H9 (cell line): ENCODE measurements around the gene CYSLTR2. TPM values are rescaled to one million over a fixed set of nuclear protein-coding genes. Genes with fewer than 3 reads are reported as not detected.

Source experiments
- DNase-seq: peaks from one replicate; pipeline ENCODE4 v3.0.0-alpha.2; 2017
- H2AFZ ChIP-seq: one replicate; pipeline ENCODE4 v1.6.1; 2013; ENCODE audit warnings: mild to moderate bottlenecking, low read length, control low read depth, moderate library complexity
- H2AK5ac ChIP-seq: 2 replicates; pipeline ENCODE4 v1.6.1; 2013; ENCODE audit warnings: low read length, control low read depth, mixed read lengths; ENCODE audit not compliant: insufficient read length
- H2BK120ac ChIP-seq: one replicate; pipeline ENCODE4 v1.6.1; 2013; ENCODE audit warnings: low read depth, mild to moderate bottlenecking, low read length, control low read depth, inconsistent platforms; ENCODE audit not compliant: poor library complexity, severe bottlenecking
- H2BK12ac ChIP-seq: 2 replicates; pipeline ENCODE4 v1.6.1; 2013; ENCODE audit warnings: low read length, control low read depth, mixed read lengths, low read depth; ENCODE audit not compliant: insufficient read length
- H2BK15ac ChIP-seq: 2 replicates; pipeline ENCODE4 v1.6.1; 2013; ENCODE audit warnings: low read depth, low read length, control low read depth
- H2BK20ac ChIP-seq: one replicate; pipeline ENCODE4 v1.6.1; 2013; ENCODE audit warnings: low read depth, mild to moderate bottlenecking, low read length, control low read depth, inconsistent platforms; ENCODE audit not compliant: poor library complexity, severe bottlenecking
- H2BK5ac ChIP-seq: 2 replicates; pipeline ENCODE4 v1.6.1; 2013; ENCODE audit warnings: low read length, control low read depth, mixed read lengths; ENCODE audit not compliant: insufficient read length
- H3K14ac ChIP-seq: 2 replicates; pipeline ENCODE4 v1.6.1; 2013; ENCODE audit warnings: low read length, control low read depth; ENCODE audit not compliant: insufficient read depth
- H3K18ac ChIP-seq: 2 replicates; pipeline ENCODE4 v1.6.1; 2013; ENCODE audit warnings: low read depth, mild to moderate bottlenecking, mixed read lengths, low read length, control low read depth; ENCODE audit not compliant: insufficient read length
- H3K23ac ChIP-seq: 2 replicates; pipeline ENCODE4 v1.6.1; 2013; ENCODE audit warnings: low read length, control low read depth, mixed read lengths, low read depth; ENCODE audit not compliant: insufficient read length
- H3K23me2 ChIP-seq: 2 replicates; pipeline ENCODE4 v1.6.1; 2013; ENCODE audit warnings: low read depth, mild to moderate bottlenecking, mixed read lengths, low read length, control low read depth; ENCODE audit not compliant: insufficient read length, poor library complexity, severe bottlenecking
- H3K27ac ChIP-seq: 2 replicates; pipeline ENCODE4 v1.5.1; 2013; ENCODE audit warnings: low read length, control low read depth, mixed read lengths, low read depth; ENCODE audit not compliant: insufficient read length
- H3K27me3 ChIP-seq: 2 replicates; pipeline ENCODE4 v1.6.1; 2013; ENCODE audit warnings: low read length, control low read depth, inconsistent platforms; ENCODE audit not compliant: insufficient read depth
- H3K4ac ChIP-seq: 2 replicates; pipeline ENCODE4 v1.6.1; 2013; ENCODE audit warnings: low read depth, mild to moderate bottlenecking, control low read depth, inconsistent platforms, low read length, moderate library complexity
- H3K4me1 ChIP-seq: 2 replicates; pipeline ENCODE4 v1.6.1; 2013; ENCODE audit warnings: low read length, control low read depth, inconsistent platforms; ENCODE audit not compliant: insufficient read depth
- H3K4me2 ChIP-seq: 2 replicates; pipeline ENCODE4 v1.6.1; 2013; ENCODE audit warnings: low read length, control low read depth, mixed read lengths; ENCODE audit not compliant: insufficient read length, insufficient read depth
- H3K56ac ChIP-seq: 2 replicates; pipeline ENCODE4 v1.6.1; 2013; ENCODE audit warnings: low read depth, mild to moderate bottlenecking, mixed read lengths, low read length, control low read depth; ENCODE audit not compliant: insufficient read length
- H3K79me1 ChIP-seq: 2 replicates; pipeline ENCODE4 v1.6.1; 2013; ENCODE audit warnings: low read depth, mild to moderate bottlenecking, moderate library complexity, low read length, control low read depth, inconsistent platforms; ENCODE audit not compliant: insufficient read depth, poor library complexity, severe bottlenecking
- H3K79me2 ChIP-seq: 2 replicates; pipeline ENCODE4 v1.6.1; 2013; ENCODE audit warnings: low read length, control low read depth, inconsistent platforms; ENCODE audit not compliant: insufficient read depth
- H3K9ac ChIP-seq: 2 replicates; pipeline ENCODE4 v1.6.1; 2013; ENCODE audit warnings: low read length, control low read depth, mixed read lengths; ENCODE audit not compliant: insufficient read length; ENCODE audit errors: extremely low read depth
- H3K9me3 ChIP-seq: one replicate; pipeline ENCODE4 v1.6.1; 2013; ENCODE audit warnings: low read depth, low read length, inconsistent platforms; ENCODE audit not compliant: control insufficient read depth
- H3T11ph ChIP-seq: one replicate; pipeline ENCODE4 v1.6.1; 2013; ENCODE audit warnings: mild to moderate bottlenecking, low read length, control low read depth, inconsistent platforms
- H4K20me1 ChIP-seq: one replicate; pipeline ENCODE4 v1.6.1; 2013; ENCODE audit not compliant: control insufficient read depth, insufficient read length, insufficient read depth
- H4K5ac ChIP-seq: 2 replicates; pipeline ENCODE4 v1.6.1; 2013; ENCODE audit warnings: low read depth, mild to moderate bottlenecking, mixed read lengths, low read length, control low read depth; ENCODE audit not compliant: insufficient read length
- H4K8ac ChIP-seq: replicated peaks from 2 replicates; pipeline ENCODE4 v1.6.1; 2013; ENCODE audit warnings: low read length, control low read depth, mixed read lengths, low read depth; ENCODE audit not compliant: insufficient read length
- H4K91ac ChIP-seq: 2 replicates; pipeline ENCODE4 v1.6.1; 2013; ENCODE audit warnings: low read depth, mild to moderate bottlenecking, moderate library complexity, mixed read lengths, low read length, control low read depth; ENCODE audit not compliant: insufficient read length
- H3K27ac Mint-ChIP-seq, 3 experiments: 2 replicates in 2 of 3; 3 replicates in 1 of 3; pipeline ENCODE4 v1.8.0; 2020 to 2021; ENCODE audit warnings: mixed read lengths in 3 of 3, mild to moderate bottlenecking in 1 of 3, moderate library complexity in 1 of 3
- H3K27me3 Mint-ChIP-seq: 2 replicates; pipeline ENCODE4 v1.8.0; 2021; ENCODE audit warnings: low read depth, mild to moderate bottlenecking, moderate library complexity, mixed read lengths
- H3K36me3 Mint-ChIP-seq, 3 experiments: 2 replicates in 2 of 3; 3 replicates in 1 of 3; pipeline ENCODE4 v1.8.0; 2020 to 2021; ENCODE audit warnings: low read depth in 3 of 3, mixed read lengths in 3 of 3; ENCODE audit not compliant: insufficient read depth in 1 of 3
- H3K4me1 Mint-ChIP-seq, 2 experiments: 2 replicates each; pipeline ENCODE4 v1.8.0; 2020; ENCODE audit warnings: mixed read lengths in 2 of 2
- H3K4me3 Mint-ChIP-seq, 2 experiments: 2 replicates in 1 of 2; 3 replicates in 1 of 2; pipeline ENCODE4 v1.8.0; 2020 to 2021; ENCODE audit warnings: mild to moderate bottlenecking in 2 of 2, mixed read lengths in 2 of 2, moderate library complexity in 1 of 2
- H3K9me3 Mint-ChIP-seq, 2 experiments: 2 replicates in 1 of 2; 3 replicates in 1 of 2; pipeline ENCODE4 v1.8.0; 2020; ENCODE audit warnings: mild to moderate bottlenecking in 2 of 2, mixed read lengths in 2 of 2, moderate library complexity in 1 of 2
- CTCF ChIP-seq: fragments of 200-600 bp; sonication (generic); conservative IDR thresholded peaks from 3 replicates; pipeline ENCODE4 v1.8.0; 2021; ENCODE audit warnings: antibody characterized with exemption, mild to moderate bottlenecking
- WGBS: extraction: QIAGEN DNeasy Blood & Tissue Kit; methylation state at CpG from one replicate; pipeline ENCODE4 v1.1.7; 2013; ENCODE audit warnings: missing lambda C conversion rate, low lambda C conversion rate, mixed read lengths; ENCODE audit not compliant: insufficient read length; ENCODE audit errors: extremely low coverage; 5-methylcytosine and 5-hydroxymethylcytosine counted together
- total RNA-seq: library from RNA; stranded (reverse); gene quantifications from 2 replicates; pipeline ENCODE4 v1.2.1, GENCODE V29; 2021

Gene CYSLTR2
- total RNA-seq, 1 experiment from 2014 or later: not detected

GRCh38 chr13:48731957-48732569 lies 78.3 kb downstream of the CYSLTR2 start:
- Histone ChIP-seq H3K56ac (no peak overlapping the region), H3K23me2 (no peaks in the 10 kb centered on the region), H4K5ac (no peak overlapping the region), H2BK15ac (no peak overlapping the region), H3K4me2 (no peak overlapping the region), H4K20me1 (no peaks in the 10 kb centered on the region), H3K23ac (no peak overlapping the region), H3K27ac (no peak overlapping the region), H3K4me1 (no peaks in the 10 kb centered on the region), H2AK5ac (no peak overlapping the region), H4K8ac (no peak overlapping the region), H3K9me3 (no peaks in the 10 kb centered on the region), H3K79me2 (no peaks in the 10 kb centered on the region), H2BK120ac (no peak overlapping the region), H4K91ac (no peak overlapping the region), H2BK20ac (no peak overlapping the region), H2BK12ac (no peak overlapping the region), H3K27me3 (no peaks in the 10 kb centered on the region), H3K18ac (no peak overlapping the region), H3K79me1 (no peaks in the 10 kb centered on the region), H3T11ph (no peak overlapping the region), H2BK5ac (no peak overlapping the region), H3K9ac (no peak overlapping the region), H2AFZ (no peak overlapping the region), H3K14ac (no peak overlapping the region), H3K4ac (no peak overlapping the region)
- Mint-ChIP-seq H3K27ac (no peak overlapping the region; a peak in 1 of 7 replicates), H3K36me3 (peaks cover 0 to 3% (median 0%) of the 10 kb centered on the region in 3 experiments; a peak in 2 of 7 replicates), H3K4me1 (peaks cover 11 to 23% of the 10 kb centered on the region in 2 experiments), H3K27me3 (peaks cover 11% of the 10 kb centered on the region), H3K4me3 (no peak overlapping the region; a peak in 1 of 5 replicates), H3K9me3 (peaks cover 0 to 3% of the 10 kb centered on the region in 2 experiments; a peak in 2 of 5 replicates)
- peak; percentile 74 for DNase-seq
- peak; percentile 94 for TF ChIP-seq CTCF
- WGBS: no CpG with 5 or more reads among the region's 16 CpGs
